ENCODE data around the gene PANK2. TPM values are rescaled to one million over a fixed set of nuclear protein-coding genes. Genes with fewer than 3 reads are reported as not detected.
"Not testable (repeated sequence)": the region's sequence is repeated elsewhere in the genome, so short reads cannot be mapped to it uniquely, and the experiment has no call there.

PANK2 gene
- polyA plus RNA-seq, 1 of the 3 experiments (the other 2 are of a cell fraction) = 17.7 TPM

GRCh38 chr20:3876676-3877075 lies 12.5 kb upstream of the PANK2 start:
- Histone ChIP-seq H3K9me2 (no peaks in the 10 kb centered on the region), H2AFZ (ENCODE audit: low read depth) (no peak overlapping the region), H3K27me3 (ENCODE audit: insufficient read depth) (no peaks in the 10 kb centered on the region), H3K4me1 (ENCODE audit: control insufficient read depth in 1 of 2, insufficient read depth in 2 of 2, low read depth in 1 of 2, low read length in 1 of 2) (peaks cover 0 to 2% of the 10 kb centered on the region in 2 experiments; a peak in 1 of 4 replicates), H3F3A (replicated peaks; ENCODE audit: insufficient read depth) (peaks cover 6% of the 10 kb centered on the region), H4K20me1 (ENCODE audit: insufficient read depth) (no peaks in the 10 kb centered on the region; the same call in 1 of the 2 replicates), H3K27ac (ENCODE audit: low read depth in 2 of 2, low read length in 1 of 2) (no peak overlapping the region), H3K9me3 (no peaks in the 10 kb centered on the region), H3K79me2 (ENCODE audit: insufficient read depth) (peaks cover 32% of the 10 kb centered on the region; the same call in 1 of the 2 replicates), H3K36me3 (replicated peaks in 1 of 2; ENCODE audit: control insufficient read depth in 1 of 2, insufficient read depth in 2 of 2, low read length in 1 of 2) (peaks cover 6 to 25% of the 10 kb centered on the region in 2 experiments), H3K4me3 (ENCODE audit: low read depth in 2 of 2, low read length in 1 of 2) (no peak overlapping the region), H3K4me2 (no peak overlapping the region), H3K9ac (no peak overlapping the region)
- no peak for TF ChIP-seq RAD21 (IDR thresholded peaks at IDR 0.05; ENCODE audit: low read length)
- no peak for TF ChIP-seq CHD2 (IDR thresholded peaks at IDR 0.05; ENCODE audit: low read length, partially characterized antibody)
- no peak for TF ChIP-seq FOXM1 (IDR thresholded peaks at IDR 0.05; ENCODE audit: low read depth)
- TF ChIP-seq MXI1 (IDR thresholded peaks at IDR 0.05; ENCODE audit: low read depth, low read length) = no peak
- TF ChIP-seq ELF1 (IDR thresholded peaks at IDR 0.05) = no peak
- TF ChIP-seq RXRA (IDR thresholded peaks at IDR 0.05; ENCODE audit: borderline replicate concordance, low read depth) = no peak
- TF ChIP-seq NFIC (IDR thresholded peaks at IDR 0.05; ENCODE audit: borderline replicate concordance) = no peak
- TF ChIP-seq SMC3 (IDR thresholded peaks at IDR 0.05; ENCODE audit: low read depth, low read length) = no peak
- TF ChIP-seq GATA2 (CRISPR knock-in tag; IDR thresholded peaks at IDR 0.05) = no peak
- no peak for TF ChIP-seq PBX3 (IDR thresholded peaks at IDR 0.05)
- TF ChIP-seq USF2 (IDR thresholded peaks at IDR 0.05; ENCODE audit: borderline replicate concordance, low read depth, low read length) = no peak
- no peak for TF ChIP-seq JUND (IDR thresholded peaks at IDR 0.05)
- no peak for TF ChIP-seq RFX5 (IDR thresholded peaks at IDR 0.05; ENCODE audit: low read length)
- TF ChIP-seq GABPA (IDR thresholded peaks at IDR 0.05; ENCODE audit: low read depth) = no peak
- TF ChIP-seq IRF3 (IDR thresholded peaks at IDR 0.05; ENCODE audit: low read depth, low read length) = no peak
- TF ChIP-seq REST (IDR thresholded peaks at IDR 0.05; ENCODE audit: low read depth, low read length) = no peak
- no peak for TF ChIP-seq FOSL2 (IDR thresholded peaks at IDR 0.05; ENCODE audit: borderline replicate concordance, low read depth)
- no peak for TF ChIP-seq EP300 (IDR thresholded peaks at IDR 0.05; ENCODE audit: borderline replicate concordance in 1 of 2, low read depth in 1 of 2, low read length in 1 of 2)
- no peak for DNase-seq
- ChIA-PET CTCF (interaction anchor here (1.1 to 2.3 kb wide), 4 partner anchors 9 to 22 kb away, joined by 3 to 14 read pairs (median 4); no protein-coding TSS in a partner anchor), POLR2A (no interaction called here)

GRCh38 chr20:3878921-3879274 lies 10.3 kb upstream of the PANK2 start:
- 97% methylated on average over 4 of the region's 4 CpGs for WGBS (ENCODE audit: low lambda C conversion rate)
- H3F3A ChIP-seq (replicated peaks; ENCODE audit: insufficient read depth); H3K9me2 ChIP-seq; H3K9me3 ChIP-seq; DNase-seq; H4K20me1 ChIP-seq (ENCODE audit: insufficient read depth); H3K9ac ChIP-seq; H3K4me1 ChIP-seq (ENCODE audit: control insufficient read depth in 1 of 2, insufficient read depth in 2 of 2, low read depth in 1 of 2, low read length in 1 of 2); POLR2A ChIA-PET; H3K27ac ChIP-seq (ENCODE audit: low read depth in 2 of 2, low read length in 1 of 2); H2AFZ ChIP-seq (ENCODE audit: low read depth); H3K4me3 ChIP-seq (ENCODE audit: low read depth in 2 of 2, low read length in 1 of 2); H3K27me3 ChIP-seq (ENCODE audit: insufficient read depth); H3K4me2 ChIP-seq: not testable (repeated sequence)
- CTCF ChIA-PET = interaction anchor here (0.8 kb wide), 1 partner anchor 13 kb away, joined by 3 read pairs; no protein-coding TSS in a partner anchor
- Histone ChIP-seq H3K36me3 (replicated peaks in 1 of 2; ENCODE audit: control insufficient read depth in 1 of 2, insufficient read depth in 2 of 2, low read length in 1 of 2) (peaks cover 2 to 17% of the 10 kb centered on the region in 2 experiments), H3K79me2 (ENCODE audit: insufficient read depth) (peaks cover 20% of the 10 kb centered on the region; the same call in 1 of the 2 replicates)
